ENCODE data around the gene CDKL4.
A peak's percentile ranks its signal among the peaks of the same experiment; 100 is the strongest.
"Not testable (repeated sequence)": the region's sequence is repeated elsewhere in the genome, so short reads cannot be mapped to it uniquely, and the experiment has no call there.

The CDKL4 gene

DNA sequence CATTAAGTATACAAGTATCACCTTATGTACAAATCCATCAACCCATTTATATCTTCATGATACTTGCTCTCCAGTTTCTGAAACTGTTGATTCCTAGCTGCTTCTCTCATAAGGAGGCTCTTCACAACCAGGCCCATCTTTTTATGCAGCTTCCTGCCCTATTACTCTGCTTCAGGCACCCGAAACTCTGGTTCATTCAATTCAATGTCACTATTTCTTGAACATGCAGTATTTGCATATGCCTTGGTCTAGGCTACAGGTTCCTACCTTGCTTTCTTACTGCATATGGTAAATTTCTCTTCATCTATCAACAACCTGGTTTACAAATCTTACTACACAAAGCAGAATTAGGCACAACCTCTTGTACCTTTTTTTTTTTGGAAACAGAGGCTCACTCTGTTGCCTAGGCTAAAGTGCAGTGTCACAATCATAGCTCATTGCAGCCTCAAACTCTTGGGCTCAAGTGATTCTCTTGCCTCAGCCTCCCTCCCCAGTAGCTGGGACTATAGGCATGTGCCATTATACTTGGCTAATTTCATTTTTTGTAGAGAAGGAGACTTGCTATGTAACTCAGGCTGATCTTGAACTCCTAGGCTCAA, 2.7 kb upstream of the CDKL4 start:
- no peak for ATAC-seq
- TF ChIP-seq RARB (CRISPR knock-in tag; IDR thresholded peaks at IDR 0.05) (no peak), ZC3H10 (CRISPR knock-in tag; IDR thresholded peaks at IDR 0.05) (no peak), ZNF8 (CRISPR knock-in tag; IDR thresholded peaks at IDR 0.05) (no peak), GLIS3 (CRISPR knock-in tag; IDR thresholded peaks at IDR 0.05) (no peak), BACH2 (CRISPR knock-in tag; IDR thresholded peaks at IDR 0.05; ENCODE audit: borderline replicate concordance) (no peak), ESRRG (CRISPR knock-in tag; IDR thresholded peaks at IDR 0.05) (no peak), ZNF565 (CRISPR knock-in tag; conservative IDR thresholded peaks at IDR 0.05; ENCODE audit: low read depth) (no peak), TOX (CRISPR knock-in tag; IDR thresholded peaks at IDR 0.05; ENCODE audit: borderline replicate concordance) (no peak), CREB5 (CRISPR knock-in tag; IDR thresholded peaks at IDR 0.05; ENCODE audit: low read depth) (no peak), OSR1 (CRISPR knock-in tag; IDR thresholded peaks at IDR 0.05) (no peak), ZNF70 (CRISPR knock-in tag; IDR thresholded peaks at IDR 0.05) (no peak)
- TF ChIP-seq, protein P1, sequence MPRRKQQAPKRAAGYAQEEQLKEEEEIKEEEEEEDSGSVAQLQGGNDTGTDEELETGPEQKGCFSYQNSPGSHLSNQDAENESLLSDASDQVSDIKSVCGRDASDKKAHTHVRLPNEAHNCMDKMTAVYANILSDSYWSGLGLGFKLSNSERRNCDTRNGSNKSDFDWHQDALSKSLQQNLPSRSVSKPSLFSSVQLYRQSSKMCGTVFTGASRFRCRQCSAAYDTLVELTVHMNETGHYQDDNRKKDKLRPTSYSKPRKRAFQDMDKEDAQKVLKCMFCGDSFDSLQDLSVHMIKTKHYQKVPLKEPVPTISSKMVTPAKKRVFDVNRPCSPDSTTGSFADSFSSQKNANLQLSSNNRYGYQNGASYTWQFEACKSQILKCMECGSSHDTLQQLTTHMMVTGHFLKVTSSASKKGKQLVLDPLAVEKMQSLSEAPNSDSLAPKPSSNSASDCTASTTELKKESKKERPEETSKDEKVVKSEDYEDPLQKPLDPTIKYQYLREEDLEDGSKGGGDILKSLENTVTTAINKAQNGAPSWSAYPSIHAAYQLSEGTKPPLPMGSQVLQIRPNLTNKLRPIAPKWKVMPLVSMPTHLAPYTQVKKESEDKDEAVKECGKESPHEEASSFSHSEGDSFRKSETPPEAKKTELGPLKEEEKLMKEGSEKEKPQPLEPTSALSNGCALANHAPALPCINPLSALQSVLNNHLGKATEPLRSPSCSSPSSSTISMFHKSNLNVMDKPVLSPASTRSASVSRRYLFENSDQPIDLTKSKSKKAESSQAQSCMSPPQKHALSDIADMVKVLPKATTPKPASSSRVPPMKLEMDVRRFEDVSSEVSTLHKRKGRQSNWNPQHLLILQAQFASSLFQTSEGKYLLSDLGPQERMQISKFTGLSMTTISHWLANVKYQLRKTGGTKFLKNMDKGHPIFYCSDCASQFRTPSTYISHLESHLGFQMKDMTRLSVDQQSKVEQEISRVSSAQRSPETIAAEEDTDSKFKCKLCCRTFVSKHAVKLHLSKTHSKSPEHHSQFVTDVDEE (CRISPR knock-in tag; IDR thresholded peaks at IDR 0.05), result no peak

GRCh38 chr2:39244963-39245625, 1.3 kb upstream of the CDKL4 start:
- ATAC-seq, result not testable (repeated sequence)

- TF ChIP-seq, protein P2, sequence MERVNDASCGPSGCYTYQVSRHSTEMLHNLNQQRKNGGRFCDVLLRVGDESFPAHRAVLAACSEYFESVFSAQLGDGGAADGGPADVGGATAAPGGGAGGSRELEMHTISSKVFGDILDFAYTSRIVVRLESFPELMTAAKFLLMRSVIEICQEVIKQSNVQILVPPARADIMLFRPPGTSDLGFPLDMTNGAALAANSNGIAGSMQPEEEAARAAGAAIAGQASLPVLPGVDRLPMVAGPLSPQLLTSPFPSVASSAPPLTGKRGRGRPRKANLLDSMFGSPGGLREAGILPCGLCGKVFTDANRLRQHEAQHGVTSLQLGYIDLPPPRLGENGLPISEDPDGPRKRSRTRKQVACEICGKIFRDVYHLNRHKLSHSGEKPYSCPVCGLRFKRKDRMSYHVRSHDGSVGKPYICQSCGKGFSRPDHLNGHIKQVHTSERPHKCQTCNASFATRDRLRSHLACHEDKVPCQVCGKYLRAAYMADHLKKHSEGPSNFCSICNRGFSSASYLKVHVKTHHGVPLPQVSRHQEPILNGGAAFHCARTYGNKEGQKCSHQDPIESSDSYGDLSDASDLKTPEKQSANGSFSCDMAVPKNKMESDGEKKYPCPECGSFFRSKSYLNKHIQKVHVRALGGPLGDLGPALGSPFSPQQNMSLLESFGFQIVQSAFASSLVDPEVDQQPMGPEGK (CRISPR knock-in tag; IDR thresholded peaks at IDR 0.05; ENCODE audit: borderline replicate concordance), result peak; percentile 18; the same call in 1 of the 2 replicates
Observed at GRCh38 chr2:39244241-39244862, 582 bp upstream of the CDKL4 start.

DNA sequence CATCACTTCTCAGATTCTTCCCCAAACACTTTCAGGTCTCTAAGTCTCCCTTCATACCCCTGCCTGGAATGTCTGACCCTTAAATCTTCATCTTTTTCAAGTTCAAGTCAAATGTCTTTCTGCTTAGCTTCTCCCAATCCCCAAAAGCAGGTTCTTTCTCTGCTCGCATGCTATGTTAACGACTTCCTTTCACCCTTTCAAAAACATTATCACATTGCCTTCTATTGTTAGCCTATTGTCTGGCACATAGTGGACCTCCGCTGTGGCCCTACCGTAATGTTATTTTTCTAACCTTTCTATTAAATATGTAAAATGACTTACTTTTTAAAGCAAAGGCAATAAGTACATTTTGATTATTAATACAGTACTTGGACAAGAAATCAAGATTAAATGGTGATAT, 2.2 kb downstream of the CDKL4 start:
- no peak for TF ChIP-seq RARB (CRISPR knock-in tag; IDR thresholded peaks at IDR 0.05)
- no peak for ATAC-seq

More at GRCh38 chr2:39244241-39244862, 582 bp upstream of the CDKL4 start:
- peak; percentile 45 for ATAC-seq

- no peak for ATAC-seq
- TF ChIP-seq ZNF8 (CRISPR knock-in tag; IDR thresholded peaks at IDR 0.05) (peak; percentile 49; the same call in 1 of the 2 replicates), ISL1 (CRISPR knock-in tag; IDR thresholded peaks at IDR 0.05) (peak; percentile 67), TCF4 (CRISPR knock-in tag; IDR thresholded peaks at IDR 0.05; ENCODE audit: borderline replicate concordance) (no peak), CREB5 (CRISPR knock-in tag; IDR thresholded peaks at IDR 0.05; ENCODE audit: low read depth) (no peak)
Observed at GRCh38 chr2:39240758-39241157, 3.0 kb downstream of the CDKL4 start.

- ATAC-seq, result no peak
- TF ChIP-seq POU6F1 (CRISPR knock-in tag; IDR thresholded peaks at IDR 0.05; ENCODE audit: borderline replicate concordance, low read depth) (no peak), ZNF8 (CRISPR knock-in tag; IDR thresholded peaks at IDR 0.05) (no peak), TCF4 (CRISPR knock-in tag; IDR thresholded peaks at IDR 0.05; ENCODE audit: borderline replicate concordance) (no peak), ESRRG (CRISPR knock-in tag; IDR thresholded peaks at IDR 0.05) (no peak)
- TF ChIP-seq, protein P2 (CRISPR knock-in tag; IDR thresholded peaks at IDR 0.05; ENCODE audit: borderline replicate concordance), result no peak
Observed at GRCh38 chr2:39234754-39235153, 9.0 kb downstream of the CDKL4 start.

Measured in SK-N-SH treated with all-trans-retinoic acid at 6 μM for 48 hours (cell line).